ENCODE measurements around the gene ZNF512. TPM values are rescaled to one million over a fixed set of nuclear protein-coding genes. Genes with fewer than 3 reads are reported as not detected.

ZNF512 gene
- total and polyA plus RNA-seq, 8 donors: 6.1 to 20.5 (median 10.0) TPM

DNA sequence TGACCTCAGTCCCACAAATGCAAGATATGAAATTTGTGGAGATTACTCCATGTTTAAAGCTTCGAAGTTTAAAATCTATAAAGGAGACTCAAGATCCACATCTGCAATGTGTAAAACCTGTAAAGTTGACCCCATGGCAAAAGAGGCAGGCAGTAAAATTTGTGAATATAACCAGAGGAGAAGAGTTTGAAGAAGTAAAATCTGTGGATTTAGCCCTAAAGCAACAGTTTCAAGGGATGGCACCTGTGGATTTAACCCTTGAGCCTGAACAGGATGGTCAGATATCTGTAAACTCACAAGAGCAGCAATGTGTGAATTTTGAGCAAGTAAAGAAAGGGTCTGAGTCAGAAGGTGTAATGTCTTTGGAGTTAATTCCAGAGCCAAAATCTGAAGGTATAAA is 11.2 kb upstream of the ZNF512 start:
- no peak for ATAC-seq
- TF ChIP-seq, protein P1, sequence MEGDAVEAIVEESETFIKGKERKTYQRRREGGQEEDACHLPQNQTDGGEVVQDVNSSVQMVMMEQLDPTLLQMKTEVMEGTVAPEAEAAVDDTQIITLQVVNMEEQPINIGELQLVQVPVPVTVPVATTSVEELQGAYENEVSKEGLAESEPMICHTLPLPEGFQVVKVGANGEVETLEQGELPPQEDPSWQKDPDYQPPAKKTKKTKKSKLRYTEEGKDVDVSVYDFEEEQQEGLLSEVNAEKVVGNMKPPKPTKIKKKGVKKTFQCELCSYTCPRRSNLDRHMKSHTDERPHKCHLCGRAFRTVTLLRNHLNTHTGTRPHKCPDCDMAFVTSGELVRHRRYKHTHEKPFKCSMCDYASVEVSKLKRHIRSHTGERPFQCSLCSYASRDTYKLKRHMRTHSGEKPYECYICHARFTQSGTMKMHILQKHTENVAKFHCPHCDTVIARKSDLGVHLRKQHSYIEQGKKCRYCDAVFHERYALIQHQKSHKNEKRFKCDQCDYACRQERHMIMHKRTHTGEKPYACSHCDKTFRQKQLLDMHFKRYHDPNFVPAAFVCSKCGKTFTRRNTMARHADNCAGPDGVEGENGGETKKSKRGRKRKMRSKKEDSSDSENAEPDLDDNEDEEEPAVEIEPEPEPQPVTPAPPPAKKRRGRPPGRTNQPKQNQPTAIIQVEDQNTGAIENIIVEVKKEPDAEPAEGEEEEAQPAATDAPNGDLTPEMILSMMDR (IDR thresholded peaks at IDR 0.05): no peak
- no peak for DNase-seq
- Histone ChIP-seq H3K27ac (no peak overlapping the region), H3K9me3 (no peaks in the 10 kb centered on the region), H3K27me3 (no peaks in the 10 kb centered on the region), H3K4me3 (no peak overlapping the region), H3K4me1 (no peaks in the 10 kb centered on the region), H3K36me3 (no peaks in the 10 kb centered on the region)
- FAIRE-seq: no peak
- 87 to 89% methylated on average over 1 of the region's 1 CpG for WGBS, 2 donors
- intact Hi-C loops (cut with DNase I): loop anchor here in 1 of 3 donors (10.0 kb wide), 1 partner anchor 77 kb away; the partner anchor contains the start of genes FNDC4 and GCKR

DNA sequence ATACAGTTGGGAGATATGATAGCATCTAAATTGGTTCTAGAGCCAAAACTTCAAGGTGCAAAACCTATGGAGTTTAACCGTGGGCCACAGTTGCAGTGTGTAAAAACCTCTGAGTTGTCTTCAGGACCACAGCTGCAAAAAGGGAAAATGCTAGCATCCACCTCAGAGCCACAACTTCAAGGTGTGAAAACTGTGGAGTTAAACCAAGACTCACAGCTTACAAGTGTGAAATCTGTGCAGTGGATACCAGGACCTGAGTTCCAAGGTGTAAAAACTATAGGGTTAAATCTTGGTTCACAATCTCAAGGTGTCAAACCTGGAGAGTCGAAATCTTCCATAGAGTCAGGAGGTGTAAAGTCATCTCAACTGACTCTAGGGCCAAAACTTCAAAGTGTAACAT is 10.4 kb upstream of the ZNF512 start:
- FAIRE-seq (no peak), ATAC-seq (no peak), DNase-seq (no peak)
- Histone ChIP-seq H3K9me3 (no peaks in the 10 kb centered on the region), H3K4me1 (no peaks in the 10 kb centered on the region), H3K27ac (no peak overlapping the region), H3K36me3 (no peaks in the 10 kb centered on the region), H3K4me3 (no peak overlapping the region), H3K27me3 (no peaks in the 10 kb centered on the region)
- WGBS, 2 donors: 70 to 80% methylated on average over 2 of the region's 2 CpGs
- intact Hi-C loops (cut with DNase I): loop anchor here in 1 of 3 donors (10.0 kb wide), 1 partner anchor 78 kb away; the partner anchor contains the start of genes FNDC4 and GCKR
- TF ChIP-seq, protein P1 (IDR thresholded peaks at IDR 0.05): no peak

DNA sequence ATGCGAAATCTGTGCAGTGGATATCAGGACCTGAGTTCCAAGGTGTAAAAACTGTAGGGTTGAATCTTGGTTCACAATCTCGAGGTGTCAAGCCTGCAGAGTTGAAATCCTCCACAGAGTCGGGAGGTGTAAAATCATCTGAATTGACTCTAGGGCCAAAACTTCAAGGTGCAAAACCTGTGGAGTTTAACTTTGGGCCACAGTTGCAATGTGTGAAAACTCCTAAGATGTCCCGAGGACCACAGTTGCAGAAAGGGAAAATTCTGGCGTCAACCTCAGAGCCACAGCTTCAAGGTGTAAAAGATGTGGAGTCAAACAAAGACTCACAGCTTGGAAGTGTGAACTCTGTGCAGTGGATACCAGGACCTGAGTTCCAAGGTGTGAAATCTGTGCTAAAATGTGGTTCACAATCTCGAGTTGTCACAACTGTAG is 9.8 kb upstream of the ZNF512 start:
- FAIRE-seq (no peak), ATAC-seq (no peak), DNase-seq (no peak)
- Histone ChIP-seq H3K27me3 (no peaks in the 10 kb centered on the region), H3K27ac (no peak overlapping the region), H3K4me1 (no peaks in the 10 kb centered on the region), H3K36me3 (no peaks in the 10 kb centered on the region), H3K9me3 (no peaks in the 10 kb centered on the region), H3K4me3 (no peak overlapping the region)
- WGBS, 2 donors: 61 to 71% methylated on average over 6 of the region's 6 CpGs
- intact Hi-C loops (cut with DNase I): loop anchor here in 1 of 3 donors (10.0 kb wide), 1 partner anchor 78 kb away; the partner anchor contains the start of genes FNDC4 and GCKR
- TF ChIP-seq, protein P1 (IDR thresholded peaks at IDR 0.05): no peak

DNA sequence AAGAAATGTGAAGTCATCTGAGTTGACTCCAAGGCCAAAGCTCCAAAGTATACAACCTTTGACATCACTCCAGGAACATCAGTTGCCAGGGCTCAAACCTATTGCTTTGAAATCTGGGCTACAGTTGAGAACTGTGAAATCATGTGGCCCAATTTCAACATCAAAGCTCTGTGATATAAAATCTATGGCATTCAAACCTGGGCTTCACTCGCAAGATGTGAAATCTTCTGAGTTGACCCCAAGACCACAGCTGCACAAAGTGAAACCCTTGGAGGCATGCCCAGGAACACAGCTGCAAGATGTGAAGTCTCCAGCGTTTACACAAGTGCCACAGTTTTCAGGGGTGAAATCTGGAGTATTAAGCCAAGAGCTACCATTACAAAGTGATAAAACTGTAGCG is 9.4 kb upstream of the ZNF512 start:
- DNase-seq (no peak), ATAC-seq (no peak), FAIRE-seq (no peak)
- Histone ChIP-seq H3K27me3 (no peaks in the 10 kb centered on the region), H3K4me3 (no peak overlapping the region), H3K9me3 (no peaks in the 10 kb centered on the region), H3K36me3 (no peaks in the 10 kb centered on the region), H3K4me1 (no peaks in the 10 kb centered on the region), H3K27ac (no peak overlapping the region)
- intact Hi-C loops (cut with DNase I): loop anchor here in 1 of 3 donors (10.0 kb wide), 1 partner anchor 79 kb away; the partner anchor contains the start of genes FNDC4 and GCKR
- TF ChIP-seq, protein P1 (IDR thresholded peaks at IDR 0.05): no peak
- WGBS, 2 donors: 57 to 64% methylated on average over 3 of the region's 3 CpGs

DNA sequence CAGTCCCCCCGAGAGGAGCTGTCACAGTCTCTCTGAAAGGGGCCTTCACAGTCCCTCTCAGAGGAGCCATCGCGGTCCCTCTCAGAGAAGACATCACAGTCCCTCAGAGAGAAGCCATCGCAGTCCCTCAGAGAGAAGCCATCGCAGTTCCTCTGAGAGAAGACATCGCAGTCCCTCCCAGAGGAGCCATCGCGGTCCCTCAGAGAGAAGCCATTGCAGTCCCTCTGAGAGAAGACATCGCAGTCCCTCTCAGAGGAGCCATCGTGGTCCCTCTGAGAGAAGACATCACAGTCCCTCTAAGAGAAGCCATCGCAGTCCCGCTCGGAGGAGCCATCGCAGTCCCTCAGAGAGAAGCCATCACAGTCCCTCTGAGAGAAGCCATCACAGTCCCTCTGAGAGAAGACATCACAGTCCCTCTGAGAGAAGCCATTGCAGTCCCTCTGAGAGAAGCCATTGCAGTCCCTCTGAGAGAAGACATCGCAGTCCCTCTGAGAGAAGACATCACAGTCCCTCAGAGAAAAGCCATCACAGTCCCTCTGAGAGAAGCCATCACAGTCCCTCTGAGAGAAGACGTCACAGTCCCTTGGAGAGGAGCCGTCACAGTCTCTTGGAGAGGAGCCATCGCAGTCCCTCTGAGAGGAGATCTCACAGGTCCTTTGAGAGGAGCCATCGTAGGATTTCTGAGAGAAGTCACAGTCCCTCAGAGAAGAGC is 1.3 kb upstream of the ZNF512 start:
- WGBS, 2 donors: 95 to 96% methylated on average over 19 of the region's 19 CpGs
- peaks cover 9 to 22% (median 12%) of the 10 kb centered on the region in 3 donors for H3K4me1 ChIP-seq
- H3K4me3 ChIP-seq: no peak overlapping the region
- no peak overlapping the region for H3K27ac ChIP-seq
- H3K27me3 ChIP-seq: no peaks in the 10 kb centered on the region
- intact Hi-C loops (cut with DNase I): no loop called here
- no peak for ATAC-seq
- no peak for FAIRE-seq
- TF ChIP-seq, protein P1 (IDR thresholded peaks at IDR 0.05): no peak
- H3K36me3 ChIP-seq: no peaks in the 10 kb centered on the region
- no peaks in the 10 kb centered on the region for H3K9me3 ChIP-seq
- DNase-seq: no peak
